HepG2 (cell line): ENCODE results near the gene SAPCD2. TPM values are rescaled to one million over a fixed set of nuclear protein-coding genes. Genes with fewer than 3 reads are reported as not detected.

Experiments
- CCDC6 ChIP-seq: sonication (generic); formaldehyde crosslinking; IDR thresholded peaks from 2 replicates; pipeline ENCODE4 v1.8.1; 2022; ENCODE audit warnings: mild to moderate bottlenecking, missing genetic modification reagents, moderate library complexity
- DBP ChIP-seq: sonication (generic); formaldehyde crosslinking; IDR thresholded peaks from 2 replicates; pipeline ENCODE4 v1.4.0; 2020; ENCODE audit warnings: missing genetic modification reagents; ENCODE audit errors: not compliant biosample characterization
- ETV5 ChIP-seq: IDR thresholded peaks from 2 replicates; pipeline ENCODE4 v1.6.1; 2018; ENCODE audit warnings: missing biosample characterization, missing genetic modification reagents, inconsistent platforms, borderline replicate concordance
- MXI1 ChIP-seq: IDR thresholded peaks from 3 replicates; pipeline ENCODE4 v1.6.1; 2012; ENCODE audit warnings: low read depth, low read length, inconsistent platforms, borderline replicate concordance
- NR2C2 ChIP-seq: sonication (generic); formaldehyde crosslinking; IDR thresholded peaks from 2 replicates; pipeline ENCODE4 v1.4.0; 2020; ENCODE audit warnings: missing genetic modification reagents, mild to moderate bottlenecking, moderate library complexity, borderline replicate concordance
- PRDM10 ChIP-seq: sonication (generic); formaldehyde crosslinking; IDR thresholded peaks from 2 replicates; pipeline ENCODE4 v1.4.0; 2020; ENCODE audit warnings: low read depth, missing genetic modification reagents
- RBFOX2 ChIP-seq: fragments of 200-400 bp; formaldehyde crosslinking; IDR thresholded peaks from 2 replicates; pipeline ENCODE4 v1.6.1; 2017; ENCODE audit warnings: low read depth, mild to moderate bottlenecking, low read length
- RXRB ChIP-seq: IDR thresholded peaks from 2 replicates; pipeline ENCODE4 v1.6.1; 2016; ENCODE audit warnings: borderline replicate concordance, missing genetic modification reagents, missing compliant biosample characterization
- THAP11 ChIP-seq: IDR thresholded peaks from 2 replicates; pipeline ENCODE4 v1.6.1; 2016; ENCODE audit warnings: missing biosample characterization, missing genetic modification reagents
- YEATS4 ChIP-seq: sonication (generic); formaldehyde crosslinking; IDR thresholded peaks from 2 replicates; pipeline ENCODE4 v1.4.0; 2020; ENCODE audit warnings: missing genetic modification reagents, borderline replicate concordance
- ZNF235 ChIP-seq: sonication (generic); formaldehyde crosslinking; IDR thresholded peaks from 2 replicates; pipeline ENCODE4 v1.8.1; 2023; ENCODE audit warnings: mild to moderate bottlenecking, missing genetic modification reagents, borderline replicate concordance
- ZNF275 ChIP-seq: sonication (generic); formaldehyde crosslinking; IDR thresholded peaks from 2 replicates; pipeline ENCODE4 v1.8.0; 2022; ENCODE audit warnings: missing genetic modification reagents, mild to moderate bottlenecking, inconsistent platforms, borderline replicate concordance
- ZNF276 ChIP-seq: sonication (generic); formaldehyde crosslinking; IDR thresholded peaks from 2 replicates; pipeline ENCODE4 v1.4.0; 2020; ENCODE audit warnings: mild to moderate bottlenecking, low read depth, missing genetic modification reagents
- ZNF34 ChIP-seq: sonication (generic); formaldehyde crosslinking; IDR thresholded peaks from 2 replicates; pipeline ENCODE4 v1.4.0; 2020; ENCODE audit warnings: mild to moderate bottlenecking, missing genetic modification reagents, borderline replicate concordance
- ZNF501 ChIP-seq: sonication (generic); formaldehyde crosslinking; IDR thresholded peaks from 2 replicates; pipeline ENCODE4 v1.5.1; 2020; ENCODE audit warnings: mild to moderate bottlenecking, moderate library complexity, missing genetic modification reagents
- ZNF503 ChIP-seq: sonication (generic); formaldehyde crosslinking; IDR thresholded peaks from 2 replicates; pipeline ENCODE4 v1.4.0; 2020; ENCODE audit warnings: missing genetic modification reagents
- ZNF557 ChIP-seq: sonication (generic); formaldehyde crosslinking; IDR thresholded peaks from 2 replicates; pipeline ENCODE4 v1.4.0; 2020; ENCODE audit warnings: missing genetic modification reagents
- ZNF674 ChIP-seq: sonication (generic); formaldehyde crosslinking; IDR thresholded peaks from 2 replicates; pipeline ENCODE4 v1.5.0; 2020; ENCODE audit warnings: low read depth, mild to moderate bottlenecking, missing genetic modification reagents
- polyA plus RNA-seq, 8 experiments: library from polyadenylated mRNA; depleted of rRNA in 3 of 8; stranded (reverse) in 7 of 8; unstranded in 1 of 8; fragments of >200 nt; fragmentation: Illumina TruSeq in 4 of 8; extraction: Trizol in 4 of 8; gene quantifications; 2 replicates each; pipeline versions ENCODE4 v1.2.1 to v1.2.3, GENCODE V29; 2011 to 2016; ENCODE audit warnings: low read depth in 4 of 8, missing spikeins in 1 of 8, mixed read lengths in 1 of 8; ENCODE audit not compliant: insufficient read depth in 1 of 8
- total RNA-seq, 5 experiments: library from RNA; depleted of rRNA; stranded (reverse); fragments of >200 nt; fragmentation: Illumina TruSeq; extraction: Trizol; gene quantifications; 2 replicates each; pipeline ENCODE4 v1.2.3, GENCODE V29; 2016; ENCODE audit warnings: low read depth in 1 of 5

The SAPCD2 gene
- total and polyA plus RNA-seq, 2 of the 13 experiments (the other 11 are each of a cell fraction or from before 2014, with no cell fraction given): 21.9 to 42.8 TPM

GRCh38 chr9:137086531-137087408, 16.4 kb upstream of the SAPCD2 start, which contains the start of gene MAN1B1 (continued):
- 0 out of 2 replicates have a peak, but pooled peaks have one; percentile 10 for TF ChIP-seq PRDM10
- peak; percentile 61 for TF ChIP-seq ZNF501 (CRISPR knock-in tag)
- TF ChIP-seq ETV5 (CRISPR knock-in tag): peak; percentile 36; the same call in 1 of the 2 replicates
- TF ChIP-seq RXRB (CRISPR knock-in tag): no peak; the same call in 1 of the 2 replicates
- TF ChIP-seq DBP (CRISPR knock-in tag): peak; percentile 51
- TF ChIP-seq THAP11 (CRISPR knock-in tag): peak; percentile 90
- peak; percentile 97 for TF ChIP-seq RBFOX2
- TF ChIP-seq CCDC6 (CRISPR knock-in tag): 0 out of 2 replicates have a peak, but pooled peaks have one; percentile 15
- TF ChIP-seq ZNF674 (CRISPR knock-in tag): peak; percentile 74; the same call in 1 of the 2 replicates
- TF ChIP-seq NR2C2: peak; percentile 50; the same call in 1 of the 2 replicates
- TF ChIP-seq ZNF235: peak; percentile 66; the same call in 1 of the 2 replicates
- TF ChIP-seq ZNF34: no peak
- TF ChIP-seq ZNF503 (CRISPR knock-in tag): 0 out of 2 replicates have a peak, but pooled peaks have one; percentile 36
- no peak for TF ChIP-seq ZNF557 (CRISPR knock-in tag)
- peak; percentile 90 for TF ChIP-seq ZNF275
- TF ChIP-seq YEATS4 (CRISPR knock-in tag): peak; percentile 81
- peak; percentile 34 for TF ChIP-seq ZNF276 (CRISPR knock-in tag)
- TF ChIP-seq MXI1: peak; percentile 100
